Psoas muscle (tissue), 8 donors: ENCODE data around the gene RPAP3. TPM values are rescaled to one million over a fixed set of nuclear protein-coding genes. Genes with fewer than 3 reads are reported as not detected.
"Not testable (repeated sequence)": the region's sequence is repeated elsewhere in the genome, so short reads cannot be mapped to it uniquely, and the experiment has no call there.

Experiments
- ATAC-seq, 4 donors: fragments of 200-7000 bp; cut with Tn5 transposase; one replicate each; pipeline ENCODE4 v1.9.1; 2020; ENCODE audit warnings: moderate library complexity in 3 of 4, mild to moderate bottlenecking in 2 of 4
- DNase-seq, 2 donors: peaks; one replicate each; pipeline ENCODE4 v3.0.0-alpha.2; 2020
- H3K27ac ChIP-seq: fragments of 200-600 bp; one replicate; pipeline ENCODE4 v1.8.0; 2022
- H3K27me3 ChIP-seq, 3 donors: fragments of 200-600 bp in 1 of 3; one replicate each; pipeline versions ENCODE4 v1.6.1 to v1.8.0; 2013 to 2022; ENCODE audit warnings: low read length in 2 of 3, mild to moderate bottlenecking in 2 of 3, moderate library complexity in 1 of 3; ENCODE audit not compliant: insufficient read depth in 3 of 3
- H3K36me3 ChIP-seq, 2 donors: fragments of 200-600 bp in 1 of 2; one replicate each; pipeline versions ENCODE4 v1.6.1 to v1.8.0; 2013 to 2022; ENCODE audit warnings: low read depth in 1 of 2, mild to moderate bottlenecking in 1 of 2, moderate library complexity in 1 of 2; ENCODE audit not compliant: insufficient read depth in 1 of 2
- H3K4me1 ChIP-seq: fragments of 200-600 bp; one replicate; pipeline ENCODE4 v1.8.0; 2022
- H3K4me3 ChIP-seq: fragments of 200-600 bp; one replicate; pipeline ENCODE4 v1.8.0; 2022; ENCODE audit warnings: mild to moderate bottlenecking
- H3K9me3 ChIP-seq: fragments of 200-600 bp; one replicate; pipeline ENCODE4 v1.8.0; 2022
- CTCF ChIP-seq: fragments of 200-600 bp; IDR thresholded peaks from one replicate; pipeline ENCODE4 v1.8.0; 2022; ENCODE audit warnings: antibody characterized with exemption
- WGBS, 3 donors: extraction: QIAGEN DNeasy Blood & Tissue Kit; methylation state at CpG; one replicate each; pipeline versions ENCODE4 v1.1.6 to v1.1.7; 2013; 5-methylcytosine and 5-hydroxymethylcytosine counted together
- intact Hi-C, 2 donors: fragments of 100-400 bp; cut with DNase I; formaldehyde crosslinking; loops; one replicate each; pipeline versions ENCODE4 v1.11.0 to v1.14.2; 2022
- polyA plus RNA-seq, 3 donors: library from polyadenylated mRNA; stranded (reverse); fragments of 200-250 nt; gene quantifications; one replicate each; pipeline ENCODE4 v1.2.3, GENCODE V29; 2013
- total RNA-seq, 4 donors: library from RNA; stranded (reverse); fragmentation: NEBNext Ultra II Directional in 2 of 4; extraction: Animal tissue kit (Norgen Biotek cat#: 25700) in 2 of 4; gene quantifications; one replicate each; pipeline versions ENCODE4 v1.2.1 to v1.2.4, GENCODE V29; 2021 to 2023
- donor health status: healthy with polysubstance abuse.
- donor health status: DM: no; HTN: no; CAD: no; lungs with moderate emphysema.
- donor health status: Bipolar disorder and iron deficiency.
- donor health status: healthy.
- donor health status: DM: yes; HTN: yes; CAD: no.
- donor health status: DM: no; HTN: no; CAD: no.
- donor health status: DM: no; HTN: no; CAD: no.
- donor health status: DM: yes; HTN: yes; CAD: no.

The RPAP3 gene
- total and polyA plus RNA-seq, 7 donors, result 18.8 to 43.2 (median 26.4) TPM

- no peak for DNase-seq
- Histone ChIP-seq H3K4me1 (no peaks in the 10 kb centered on the region), H3K36me3 (peaks cover 0 to 55% of the 10 kb centered on the region in 2 donors), H3K27ac (no peak overlapping the region), H3K9me3 (no peaks in the 10 kb centered on the region), H3K4me3 (no peak overlapping the region), H3K27me3 (no peaks in the 10 kb centered on the region)
- peak; percentile 53 for TF ChIP-seq CTCF
- intact Hi-C loops, result loop anchor here in 1 of 2 donors (5.0 to 10.0 kb wide), 2 partner anchors 34 to 652 kb away; no protein-coding TSS in a partner anchor
- 76 to 86% (median 78%) methylated on average over 4 of the region's 4 CpGs for WGBS, 3 donors
- ATAC-seq, result peak in 1 of 4 donors; percentile 49
Measured at GRCh38 chr12:47686645-47687240, 19.1 kb downstream of the RPAP3 start.

GRCh38 chr12:47679785-47680184, 26.0 kb downstream of the RPAP3 start:
- no peak overlapping the region for H3K27ac ChIP-seq
- ATAC-seq (no peak), DNase-seq (no peak)
- intact Hi-C loops, result loop anchor here in 1 of 2 donors (10.0 kb wide), 1 partner anchor 645 kb away; no protein-coding TSS in a partner anchor
- WGBS, 3 donors, result 75 to 99% (median 99%) methylated on average over 2 of the region's 2 CpGs
- no peaks in the 10 kb centered on the region for H3K27me3 ChIP-seq
- H3K36me3 ChIP-seq, result peaks cover 0 to 60% of the 10 kb centered on the region in 2 donors
- H3K9me3 ChIP-seq, result no peaks in the 10 kb centered on the region
- H3K4me1 ChIP-seq, result no peaks in the 10 kb centered on the region
- no peak for TF ChIP-seq CTCF
- H3K4me3 ChIP-seq, result no peak overlapping the region

- peaks cover 0 to 71% of the 10 kb centered on the region in 2 donors for H3K36me3 ChIP-seq
- no peaks in the 10 kb centered on the region for H3K9me3 ChIP-seq
- DNase-seq (no peak), ATAC-seq (no peak)
- H3K27me3 ChIP-seq, result no peaks in the 10 kb centered on the region
- no peaks in the 10 kb centered on the region for H3K4me1 ChIP-seq
- no peak for TF ChIP-seq CTCF
- H3K27ac ChIP-seq, result no peak overlapping the region
- H3K4me3 ChIP-seq, result no peak overlapping the region
- intact Hi-C loops, result no loop called here
- 93 to 99% (median 95%) methylated on average over 2 of the region's 2 CpGs for WGBS, 3 donors
Measured at GRCh38 chr12:47672068-47672467, 33.8 kb downstream of the RPAP3 start.

- H3K27me3 ChIP-seq, H3K4me1 ChIP-seq, ATAC-seq, DNase-seq, H3K4me3 ChIP-seq, intact Hi-C loops, H3K9me3 ChIP-seq, H3K27ac ChIP-seq: not testable (repeated sequence)
- WGBS, 3 donors, result 93 to 95% (median 93%) methylated on average over 6 of the region's 6 CpGs
- peaks cover 5 to 82% of the 10 kb centered on the region in 2 donors for H3K36me3 ChIP-seq
Measured at GRCh38 chr12:47667935-47668334, 37.9 kb downstream of the RPAP3 start.

- Histone ChIP-seq H3K9me3 (no peaks in the 10 kb centered on the region), H3K36me3 (peaks cover 0 to 3% of the 10 kb centered on the region in 2 donors), H3K27ac (no peak overlapping the region), H3K27me3 (no peaks in the 10 kb centered on the region), H3K4me1 (peaks cover 5% of the 10 kb centered on the region), H3K4me3 (no peak overlapping the region)
- no peak for TF ChIP-seq CTCF
- intact Hi-C loops, result loop anchor here in 1 of 2 donors (5.0 to 10.0 kb wide), 3 partner anchors 35 to 618 kb away; no protein-coding TSS in a partner anchor
- ATAC-seq, result peak in 1 of 4 donors; percentile 44
- WGBS, 3 donors, result 64 to 65% (median 65%) methylated on average over 4 of the region's 4 CpGs
- DNase-seq, result no peak
Measured at GRCh38 chr12:47652521-47653234, 53.2 kb downstream of the RPAP3 start.
